HG03175 (cell line): ENCODE results near the gene BMP7.

Source experiments
- ATAC-seq: cut with Tn5 transposase; IDR thresholded peaks from one replicate; pipeline ENCODE4 v1.9.1; 2021; ENCODE audit warnings: mild to moderate bottlenecking, moderate library complexity; ENCODE audit not compliant: unreplicated experiment

The BMP7 gene

DNA sequence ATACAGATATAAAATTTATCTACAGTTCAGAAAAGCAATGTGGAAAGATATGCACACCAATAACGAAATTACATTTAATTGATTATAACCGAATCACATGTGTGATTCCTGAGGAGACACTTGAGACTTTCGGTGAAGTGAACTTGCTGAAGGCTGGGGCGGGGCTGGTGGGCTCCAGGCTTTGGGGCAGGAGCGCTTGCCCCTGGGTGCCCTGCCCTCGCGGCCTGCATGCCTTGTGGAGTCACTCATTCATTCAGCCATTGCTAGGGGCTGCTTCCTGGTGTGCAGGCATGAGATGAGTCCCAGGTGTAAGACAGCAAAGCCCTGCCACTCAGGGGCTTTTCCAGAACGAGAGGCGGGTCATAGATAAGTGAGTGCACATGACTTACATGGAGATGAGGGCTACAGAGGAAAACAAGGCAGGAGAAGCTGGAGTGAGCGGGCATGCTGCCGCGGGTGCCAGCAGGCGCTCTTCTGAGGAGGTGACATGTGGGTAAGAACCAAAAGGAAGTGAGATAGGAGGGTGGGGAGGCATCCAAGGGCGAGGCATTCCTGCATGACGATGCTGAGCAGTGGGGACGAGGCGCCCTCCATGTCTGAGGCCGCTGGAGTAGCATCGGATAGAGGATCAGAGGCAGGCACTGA, 88.7 kb downstream of the BMP7 start:
- ATAC-seq = no peak

- ATAC-seq = no peak
These were observed 89.6 kb downstream of the BMP7 start for GRCh38 chr20:57176842-57177241.

- ATAC-seq = no peak
These were observed 90.9 kb downstream of the BMP7 start for GRCh38 chr20:57175397-57176010.

GRCh38 chr20:57174737-57175136, 91.7 kb downstream of the BMP7 start:
- no peak for ATAC-seq

DNA sequence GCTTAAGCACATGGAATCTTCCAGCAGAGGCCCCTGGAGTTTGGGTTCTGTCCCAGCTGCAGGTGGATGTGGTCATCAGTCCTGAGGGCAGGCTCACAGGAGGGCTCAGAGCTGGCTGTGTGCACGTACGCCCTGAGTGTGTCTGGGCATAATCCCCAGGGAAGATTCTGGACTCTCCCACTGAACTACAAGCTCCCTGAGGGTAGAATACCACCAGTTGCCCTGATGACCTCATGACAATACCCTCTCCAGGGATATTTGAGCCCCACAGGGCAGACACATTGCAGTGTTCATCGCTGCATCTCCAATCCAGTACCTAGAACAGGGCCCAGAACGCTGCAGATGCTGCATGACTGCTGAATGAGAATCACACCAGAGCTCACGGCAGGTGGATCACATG, 92.5 kb downstream of the BMP7 start:
- ATAC-seq = no peak

DNA sequence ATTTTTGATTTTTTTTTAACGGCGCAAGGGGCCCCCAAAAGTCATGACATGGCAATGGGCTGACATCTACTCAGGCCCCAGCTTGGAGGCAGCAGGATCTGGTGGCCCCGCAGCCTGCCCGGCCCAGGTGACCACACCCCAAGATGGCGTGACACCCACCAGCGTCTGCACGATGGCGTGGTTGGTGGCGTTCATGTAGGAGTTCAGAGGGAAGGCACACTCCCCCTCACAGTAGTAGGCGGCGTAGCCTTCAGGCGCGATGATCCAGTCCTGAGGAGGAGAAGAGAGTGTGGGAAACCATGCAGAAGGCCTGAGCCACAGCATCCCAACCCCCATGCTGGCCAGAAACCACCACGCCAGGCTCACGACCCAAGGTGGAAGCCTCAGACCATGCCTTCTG, 93.4 kb downstream of the BMP7 start:
- no peak for ATAC-seq

GRCh38 chr20:57170343-57170742, 96.1 kb downstream of the BMP7 start:
- no peak for ATAC-seq

DNA sequence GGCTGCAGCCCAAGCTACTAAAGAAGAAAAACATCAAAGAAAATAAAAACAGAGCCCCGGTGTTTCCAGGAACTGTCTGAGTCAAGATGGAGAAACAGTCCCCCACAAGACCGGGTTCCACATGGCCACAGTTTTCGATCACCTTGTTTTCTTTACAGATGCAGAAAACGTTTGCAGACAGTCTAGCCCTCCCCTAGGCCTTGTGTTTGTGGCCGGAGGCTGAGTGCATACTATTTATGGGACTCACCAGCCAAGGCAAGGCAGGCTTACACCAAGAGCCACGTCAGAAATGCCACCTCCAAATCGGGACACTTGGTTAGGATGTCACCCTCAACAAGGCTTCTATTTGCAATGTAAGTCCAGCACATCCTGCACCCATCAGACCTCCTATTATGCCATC, 97.3 kb downstream of the BMP7 start:
- ATAC-seq = no peak

DNA sequence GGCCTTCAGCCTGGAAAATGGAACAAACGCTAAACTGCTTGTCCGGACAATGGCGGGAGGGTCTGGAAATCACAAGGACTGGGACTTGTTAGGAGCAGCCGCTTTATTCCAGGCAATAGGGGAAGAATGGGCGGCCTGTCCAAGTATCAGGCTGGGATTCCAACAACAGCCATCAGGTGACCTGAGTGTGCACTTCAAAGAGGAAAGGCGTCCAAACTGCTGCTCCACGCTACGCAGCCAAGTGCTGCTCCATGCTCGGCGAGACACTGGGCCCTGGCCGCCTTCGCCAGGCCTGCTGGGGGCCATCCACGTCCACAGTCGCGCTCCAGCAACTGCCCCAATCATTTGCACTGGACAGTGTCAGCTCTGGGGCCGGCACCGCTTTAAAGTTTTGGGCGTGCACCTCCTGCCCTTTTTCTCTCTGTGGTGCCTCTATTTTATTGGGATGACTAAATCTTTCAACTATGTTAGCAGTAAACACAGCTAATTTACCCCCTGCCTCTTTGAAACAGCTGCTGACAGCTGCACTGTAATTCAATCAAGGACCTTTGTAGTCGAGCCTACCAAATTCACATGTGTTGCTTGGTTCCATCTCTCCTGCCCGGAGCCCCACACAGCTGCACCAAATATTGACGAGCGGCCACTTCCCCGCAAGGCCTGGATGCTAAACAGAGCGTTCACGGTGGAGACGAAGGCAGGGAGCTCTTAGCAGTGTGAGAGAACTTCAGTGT, 98.3 kb downstream of the BMP7 start:
- no peak for ATAC-seq

DNA sequence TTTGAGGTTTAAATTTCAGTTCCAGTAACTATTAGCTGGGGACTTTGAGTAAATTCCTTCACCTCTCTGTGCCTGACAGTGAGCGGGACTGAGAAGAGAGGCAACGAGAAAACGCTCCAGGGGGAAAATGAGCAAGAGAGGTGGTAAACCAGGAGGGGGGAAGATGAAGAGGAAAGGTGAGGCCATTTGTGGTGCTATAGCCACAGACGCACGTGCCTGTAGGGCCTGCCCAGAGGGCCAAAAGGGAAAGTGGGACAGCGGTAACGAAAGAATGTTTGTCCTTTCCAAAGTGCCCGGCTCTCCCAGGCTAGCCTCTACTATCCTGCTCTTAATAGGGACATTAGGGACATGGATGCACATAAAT, 99.2 kb downstream of the BMP7 start:
- ATAC-seq = no peak

- no peak for ATAC-seq
These were observed 99.7 kb downstream of the BMP7 start for GRCh38 chr20:57166568-57167291.

GRCh38 chr20:57165427-57166004, 100.9 kb downstream of the BMP7 start:
- no peak for ATAC-seq

GRCh38 chr20:57164872-57165271, 101.6 kb downstream of the BMP7 start:
- no peak for ATAC-seq

DNA sequence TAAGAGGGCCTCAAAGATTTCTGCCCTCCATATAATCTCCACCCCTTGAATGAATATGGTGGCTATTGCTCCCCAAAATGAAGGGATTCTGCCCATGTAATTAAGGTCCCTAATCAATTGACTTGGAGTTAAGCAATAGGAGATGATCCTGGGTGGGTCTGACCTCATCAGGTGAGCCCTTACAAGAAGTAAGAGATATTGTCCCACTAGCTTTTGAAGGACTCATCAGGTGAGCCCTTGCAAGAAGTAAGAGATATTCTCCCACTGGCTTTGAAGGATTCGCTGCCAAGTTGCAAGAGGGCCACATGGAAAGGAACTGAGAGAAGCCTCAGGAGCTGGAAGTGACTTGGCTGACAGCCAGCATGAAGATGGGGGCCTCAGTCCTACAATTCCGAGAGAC, 103.4 kb downstream of the BMP7 start:
- ATAC-seq = no peak

DNA sequence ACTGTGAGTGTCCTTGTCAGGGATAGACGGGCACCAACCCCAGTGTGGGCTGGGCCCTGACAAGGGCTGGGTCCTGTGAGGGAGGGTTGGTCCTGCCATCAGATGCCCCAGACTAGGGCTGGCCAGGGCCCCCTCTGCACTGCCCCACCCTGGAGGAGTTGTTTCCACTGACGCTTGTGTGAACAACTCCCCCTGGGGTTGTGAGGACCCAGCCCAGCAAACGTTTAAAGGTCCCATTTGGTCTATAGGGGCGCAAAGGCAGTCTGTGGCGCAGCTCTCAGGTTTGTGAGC, 104.1 kb downstream of the BMP7 start:
- ATAC-seq = no peak

DNA sequence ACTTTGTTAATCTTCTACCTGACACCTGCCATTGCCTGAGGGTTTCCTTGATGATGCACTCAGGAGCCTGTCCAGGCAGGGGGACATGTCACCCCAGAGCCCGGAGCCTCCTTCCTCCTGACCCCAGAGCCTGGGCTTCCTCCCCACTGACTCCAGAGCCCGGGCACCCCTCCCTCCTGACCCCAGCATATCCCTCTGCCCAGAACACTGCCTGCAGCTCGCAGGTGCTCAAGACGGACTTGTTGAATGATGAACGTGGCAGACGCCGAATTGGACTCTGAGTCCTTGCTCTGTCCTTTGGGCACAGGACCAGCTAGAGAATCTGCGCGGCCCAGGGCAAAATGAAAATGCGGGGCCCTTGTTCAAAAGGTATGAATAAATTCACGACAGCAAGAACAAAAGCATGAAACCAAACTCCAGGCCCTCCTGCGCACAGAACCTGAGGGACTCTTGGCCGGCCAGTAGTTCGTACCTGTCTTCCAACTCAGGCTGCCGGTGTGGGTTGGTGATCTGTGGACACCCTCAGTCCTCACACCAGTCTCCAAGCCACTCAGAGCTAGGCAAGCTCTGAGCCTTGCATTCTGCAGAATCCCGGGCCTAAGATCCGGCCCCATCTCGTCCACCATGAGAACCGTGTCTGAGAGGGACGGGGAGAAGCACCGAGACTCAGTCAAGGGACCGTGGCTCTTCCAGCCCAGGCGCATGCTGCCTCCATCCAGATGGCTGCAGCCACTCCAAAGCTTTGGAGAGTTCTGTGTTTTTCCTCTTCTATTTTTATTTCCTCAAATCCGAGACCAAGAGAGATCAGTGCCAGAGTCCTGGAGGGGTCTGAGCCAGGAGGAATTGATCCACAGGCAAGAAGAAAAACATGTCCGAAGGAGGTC, 104.7 kb downstream of the BMP7 start:
- ATAC-seq = no peak

DNA sequence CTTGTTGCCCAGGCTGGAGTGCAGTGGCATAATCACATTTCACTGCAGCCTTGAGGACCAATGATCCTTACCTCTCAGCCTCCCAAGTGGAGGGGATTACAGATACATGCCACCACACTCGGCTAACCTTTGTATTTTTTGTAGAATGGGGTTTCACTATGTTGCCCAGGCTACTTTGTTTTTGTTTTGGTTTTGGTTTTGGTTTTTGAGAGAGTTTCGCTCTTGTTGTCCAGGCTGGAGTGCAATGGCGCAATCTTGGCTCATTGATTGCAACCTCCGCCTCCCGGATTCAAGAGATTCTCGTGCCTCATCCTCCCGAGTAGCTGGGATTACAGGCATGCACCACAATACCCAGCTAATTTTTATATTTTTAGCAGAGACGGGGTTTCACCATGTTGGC, 105.5 kb downstream of the BMP7 start:
- ATAC-seq = no peak

GRCh38 chr20:57159945-57160610, 106.4 kb downstream of the BMP7 start:
- no peak for ATAC-seq

DNA sequence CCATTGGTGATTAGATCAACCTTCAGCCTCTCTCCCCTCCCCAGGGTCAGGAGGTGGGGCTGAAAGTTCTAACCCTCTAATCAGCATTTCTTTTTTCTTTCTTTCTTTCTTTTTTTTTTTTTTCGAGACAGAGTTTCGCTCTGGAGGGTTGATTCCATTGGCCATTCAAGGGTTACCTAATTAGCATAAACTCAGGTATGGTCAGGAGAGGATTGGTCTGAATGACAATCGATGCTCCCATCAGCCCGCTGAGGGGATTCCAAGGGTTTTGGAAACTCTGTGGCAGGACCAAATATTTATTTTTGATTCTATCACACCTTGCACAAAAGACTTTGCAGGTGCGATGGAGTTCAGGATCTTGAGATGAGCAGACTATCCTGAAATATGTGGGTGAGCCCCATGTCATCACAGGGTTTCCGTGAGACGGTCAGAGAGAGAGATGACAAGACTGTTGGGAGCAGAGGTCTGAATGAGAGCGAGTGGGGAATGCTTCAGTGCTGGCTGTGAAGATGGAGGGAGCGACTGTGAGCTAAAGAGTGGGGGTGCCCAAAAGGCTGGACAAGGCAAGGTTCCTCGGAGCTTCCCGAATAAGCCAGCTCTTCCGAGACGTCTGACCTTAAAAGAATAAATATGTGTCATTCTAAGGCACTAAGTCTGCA, 107.1 kb downstream of the BMP7 start:
- no peak for ATAC-seq

GRCh38 chr20:57158474-57158873, 108.0 kb downstream of the BMP7 start:
- ATAC-seq = no peak
